Gastroesophageal sphincter (tissue), 3 donors: ENCODE measurements around the gene SRSF1.

Experiments used
- CTCF ChIP-seq, 4 experiments: fragments of 200-600 bp in 2 of 4; fragments of 450-650 bp in 2 of 4; sonication (generic) in 1 of 4; IDR thresholded peaks; one replicate each; pipeline ENCODE4 v1.5.1; 2017 to 2019; ENCODE audit warnings: antibody characterized with exemption in 4 of 4, mild to moderate bottlenecking in 2 of 4, moderate library complexity in 2 of 4
- POLR2A ChIP-seq, 2 donors: fragments of 450-650 bp; IDR thresholded peaks; one replicate each; pipeline ENCODE4 v1.6.1; 2017; ENCODE audit warnings: antibody characterized with exemption in 2 of 2, mild to moderate bottlenecking in 2 of 2, moderate library complexity in 1 of 2

GRCh38 chr17:57997085-57997809 lies 9.8 kb downstream of the SRSF1 start:
- TF ChIP-seq POLR2A (IDR thresholded peaks at IDR 0.05) = no peak
- TF ChIP-seq CTCF (IDR thresholded peaks at IDR 0.05) = no peak
